Measurements from ENCODE around the gene CDK10. TPM values are rescaled to one million over a fixed set of nuclear protein-coding genes. Genes with fewer than 3 reads are reported as not detected.
A peak's percentile ranks its signal among the peaks of the same experiment; 100 is the strongest.

CDK10 gene
- total RNA-seq, 2 experiments from 2014 or later = 76.0 to 77.1 TPM

- ChIA-PET POLR2A (interaction anchor here (1.1 to 1.3 kb wide), 2 partner anchors 16 to 25 kb away, joined by 3 to 6 read pairs; no protein-coding TSS in a partner anchor), CTCF (interaction anchor here (0.9 to 5.6 kb wide), 6 partner anchors 9 to 165 kb away, joined by 3 to 116 read pairs (median 12); partner anchors contain the start of gene TCF25)
- Mint-ChIP-seq H3K36me3 (ENCODE audit: low read depth) (no peaks in the 10 kb centered on the region), H3K4me3 (no peak overlapping the region), H3K9me3 (ENCODE audit: insufficient read depth) (no peaks in the 10 kb centered on the region), H3K4me1 (ENCODE audit: low read depth) (peaks cover 13% of the 10 kb centered on the region), H3K27ac (no peak overlapping the region), H3K27me3 (ENCODE audit: low read depth) (no peaks in the 10 kb centered on the region)
- DNase-seq = no peak
- no peak for ATAC-seq
Measured at GRCh38 chr16:89707695-89708094, 21.2 kb downstream of the CDK10 start.

DNA sequence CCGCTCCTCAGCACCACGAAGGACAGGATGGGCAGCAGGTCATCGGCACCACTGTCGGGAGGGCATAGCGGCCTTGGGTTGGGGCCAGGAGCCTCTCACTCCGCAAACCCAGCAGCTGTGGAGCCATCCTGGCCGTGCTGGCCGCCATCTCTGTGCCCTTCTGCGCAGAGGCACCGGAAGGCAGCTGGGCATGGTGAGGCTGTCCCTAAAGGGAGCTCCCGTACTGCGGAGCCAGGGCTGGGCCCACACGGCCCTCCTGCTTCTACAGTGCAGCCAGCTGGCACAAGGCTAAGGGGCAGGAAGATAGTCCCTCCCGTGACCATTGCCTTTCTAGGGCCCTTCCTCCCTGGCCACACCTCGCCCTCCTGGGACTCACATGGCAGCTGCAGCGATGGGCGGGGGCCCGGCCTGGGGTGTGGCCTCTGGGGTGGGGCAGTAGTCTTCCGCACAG lies 22.0 kb downstream of the CDK10 start:
- no peaks in the 10 kb centered on the region for H3K9me3 Mint-ChIP-seq (ENCODE audit: insufficient read depth)
- ChIA-PET CTCF (interaction anchor here (1.0 to 5.6 kb wide), 6 partner anchors 9 to 202 kb away, joined by 3 to 116 read pairs (median 9); partner anchors contain the start of gene TCF25), POLR2A (interaction anchor here (1.3 kb wide), 1 partner anchor 15 kb away, joined by 6 read pairs; no protein-coding TSS in a partner anchor)
- no peaks in the 10 kb centered on the region for H3K27me3 Mint-ChIP-seq (ENCODE audit: low read depth)
- DNase-seq (no peak), ATAC-seq (no peak)
- H3K27ac Mint-ChIP-seq = no peak overlapping the region
- H3K36me3 Mint-ChIP-seq (ENCODE audit: low read depth) = no peaks in the 10 kb centered on the region
- peaks cover 15% of the 10 kb centered on the region for H3K4me1 Mint-ChIP-seq (ENCODE audit: low read depth)
- H3K4me3 Mint-ChIP-seq = no peak overlapping the region

DNA sequence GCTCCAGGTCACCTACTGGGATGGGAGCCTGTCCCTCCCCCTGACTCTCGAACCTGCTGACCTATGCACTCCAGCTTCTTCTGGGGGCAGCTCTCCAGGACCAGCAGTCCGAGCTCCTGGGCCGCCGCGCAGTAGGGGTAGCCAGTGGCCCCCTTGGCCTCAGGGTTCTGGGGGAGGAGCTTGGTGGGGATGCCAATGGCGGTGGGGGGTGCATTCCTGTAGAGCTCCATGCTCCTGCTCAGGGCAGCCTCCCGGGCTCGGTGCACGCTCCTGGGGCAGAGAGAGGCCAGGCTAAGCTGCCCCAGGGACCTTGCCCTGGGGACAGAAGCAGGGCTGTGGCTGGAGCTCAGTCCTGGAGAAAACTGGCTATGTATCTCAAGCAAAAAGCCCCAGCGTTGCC lies 22.7 kb downstream of the CDK10 start:
- Mint-ChIP-seq H3K9me3 (ENCODE audit: insufficient read depth) (no peaks in the 10 kb centered on the region), H3K27me3 (ENCODE audit: low read depth) (no peaks in the 10 kb centered on the region), H3K4me3 (no peak overlapping the region), H3K27ac (no peak overlapping the region), H3K4me1 (ENCODE audit: low read depth) (peaks cover 15% of the 10 kb centered on the region), H3K36me3 (ENCODE audit: low read depth) (peaks cover 2% of the 10 kb centered on the region)
- ChIA-PET CTCF (interaction anchor here (1.0 to 5.6 kb wide), 5 partner anchors 9 to 201 kb away, joined by 3 to 116 read pairs (median 14); no protein-coding TSS in a partner anchor), POLR2A (no interaction called here)
- no peak for ATAC-seq
- no peak for DNase-seq

- Mint-ChIP-seq H3K27me3 (ENCODE audit: low read depth) (no peaks in the 10 kb centered on the region), H3K4me3 (no peak overlapping the region), H3K36me3 (ENCODE audit: low read depth) (peaks cover 8% of the 10 kb centered on the region), H3K27ac (no peak overlapping the region), H3K4me1 (ENCODE audit: low read depth) (peaks cover 18% of the 10 kb centered on the region), H3K9me3 (ENCODE audit: insufficient read depth) (no peaks in the 10 kb centered on the region)
- ATAC-seq (no peak), DNase-seq (no peak)
- CTCF ChIA-PET = interaction anchor here (0.8 to 5.6 kb wide), 6 partner anchors 10 to 152 kb away, joined by 3 to 116 read pairs (median 8); no protein-coding TSS in a partner anchor
- POLR2A ChIA-PET = no interaction called here
Measured at GRCh38 chr16:89709716-89710432, 23.4 kb downstream of the CDK10 start.

- DNase-seq (no peak), ATAC-seq (peak; percentile 2)
- Mint-ChIP-seq H3K9me3 (ENCODE audit: insufficient read depth) (no peaks in the 10 kb centered on the region), H3K36me3 (ENCODE audit: low read depth) (peaks cover 9% of the 10 kb centered on the region), H3K4me3 (no peak overlapping the region), H3K27ac (no peak overlapping the region), H3K4me1 (ENCODE audit: low read depth) (peaks cover 16% of the 10 kb centered on the region), H3K27me3 (ENCODE audit: low read depth) (no peaks in the 10 kb centered on the region)
- ChIA-PET CTCF (interaction anchor here (0.8 to 3.2 kb wide), 4 partner anchors 11 to 199 kb away, joined by 3 to 14 read pairs (median 3); no protein-coding TSS in a partner anchor), POLR2A (interaction anchor here (1.4 kb wide), 1 partner anchor 12 kb away, joined by 5 read pairs; no protein-coding TSS in a partner anchor)
Measured at GRCh38 chr16:89710709-89711564, 24.4 kb downstream of the CDK10 start.

- ATAC-seq (peak; percentile 90), DNase-seq (peak; percentile 80)
- Mint-ChIP-seq H3K27me3 (ENCODE audit: low read depth) (no peaks in the 10 kb centered on the region), H3K4me1 (ENCODE audit: low read depth) (peaks cover 10% of the 10 kb centered on the region), H3K9me3 (ENCODE audit: insufficient read depth) (no peaks in the 10 kb centered on the region), H3K27ac (peak overlapping the region; percentile 64), H3K36me3 (ENCODE audit: low read depth) (peaks cover 13% of the 10 kb centered on the region), H3K4me3 (peak overlapping the region; percentile 78)
- ChIA-PET POLR2A (interaction anchor here (0.7 to 1.4 kb wide), 2 partner anchors 12 to 45 kb away, joined by 3 to 5 read pairs; no protein-coding TSS in a partner anchor), CTCF (interaction anchor here (0.9 to 2.1 kb wide), 3 partner anchors 10 to 199 kb away, joined by 3 to 12 read pairs (median 3); partner anchors contain the start of gene SPATA2L)
Measured at GRCh38 chr16:89711601-89712273, 25.2 kb downstream of the CDK10 start.

DNA sequence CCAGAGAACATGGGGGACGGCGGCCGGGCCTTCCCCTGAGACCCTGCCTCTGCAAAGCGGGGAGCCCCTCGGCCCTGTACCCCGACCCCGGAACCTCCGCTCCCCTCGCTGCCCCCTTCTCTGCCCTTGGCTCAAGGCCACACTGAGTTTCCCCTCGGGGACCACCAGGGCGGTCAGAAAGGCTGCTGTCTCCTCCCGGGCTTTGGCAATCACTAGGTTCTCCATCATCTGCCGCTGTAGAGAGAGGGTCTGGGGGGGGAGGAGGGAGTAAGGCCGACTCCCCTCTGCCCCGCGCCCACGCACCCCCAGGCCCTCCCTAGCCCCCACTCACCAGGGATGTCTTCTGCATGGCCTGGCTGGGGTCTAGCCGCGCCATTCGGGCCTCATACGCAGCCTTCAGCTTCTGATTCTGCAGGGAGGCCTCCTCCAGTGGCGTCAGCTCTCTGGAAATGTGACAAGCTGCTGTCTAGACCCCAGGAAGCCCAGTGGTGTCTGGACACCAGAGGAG lies 25.8 kb downstream of the CDK10 start:
- no peaks in the 10 kb centered on the region for H3K9me3 Mint-ChIP-seq (ENCODE audit: insufficient read depth)
- H3K36me3 Mint-ChIP-seq (ENCODE audit: low read depth) = peaks cover 16% of the 10 kb centered on the region
- H3K27me3 Mint-ChIP-seq (ENCODE audit: low read depth) = no peaks in the 10 kb centered on the region
- ATAC-seq (no peak), DNase-seq (no peak)
- POLR2A ChIA-PET = interaction anchor here (0.7 kb wide), 1 partner anchor 44 kb away, joined by 3 read pairs; no protein-coding TSS in a partner anchor
- H3K4me1 Mint-ChIP-seq (ENCODE audit: low read depth) = peaks cover 10% of the 10 kb centered on the region
- H3K27ac Mint-ChIP-seq = peak overlapping the region; percentile 64
- peak overlapping the region; percentile 78 for H3K4me3 Mint-ChIP-seq
- CTCF ChIA-PET = interaction anchor here (0.9 to 2.1 kb wide), 3 partner anchors 11 to 198 kb away, joined by 3 to 12 read pairs (median 3); partner anchors contain the start of gene SPATA2L

- CTCF ChIA-PET = interaction anchor here (1.5 to 2.3 kb wide), 2 partner anchors 11 to 16 kb away, joined by 3 to 9 read pairs; no protein-coding TSS in a partner anchor
- no peak overlapping the region for H3K27ac Mint-ChIP-seq
Measured at GRCh38 chr16:89716493-89716892, 30.0 kb downstream of the CDK10 start.

GRCh38 chr16:89716916-89717687 lies 30.6 kb downstream of the CDK10 start:
- ChIA-PET CTCF (interaction anchor here (1.0 kb wide), 1 partner anchor 11 kb away, joined by 3 read pairs; no protein-coding TSS in a partner anchor), POLR2A (interaction anchor here (0.7 kb wide), 1 partner anchor 30 kb away, joined by 3 read pairs; no protein-coding TSS in a partner anchor)
- ATAC-seq (no peak), DNase-seq (no peak)
- Mint-ChIP-seq H3K27me3 (ENCODE audit: low read depth) (no peaks in the 10 kb centered on the region), H3K4me3 (no peak overlapping the region), H3K4me1 (ENCODE audit: low read depth) (peaks cover 33% of the 10 kb centered on the region), H3K9me3 (ENCODE audit: insufficient read depth) (no peaks in the 10 kb centered on the region), H3K27ac (no peak overlapping the region), H3K36me3 (ENCODE audit: low read depth) (peaks cover 25% of the 10 kb centered on the region)

More at GRCh38 chr16:89716493-89716892, 30.0 kb downstream of the CDK10 start:
- ATAC-seq (no peak), DNase-seq (no peak)
- Mint-ChIP-seq H3K4me3 (no peak overlapping the region), H3K4me1 (ENCODE audit: low read depth) (peaks cover 33% of the 10 kb centered on the region), H3K27me3 (ENCODE audit: low read depth) (no peaks in the 10 kb centered on the region), H3K9me3 (ENCODE audit: insufficient read depth) (no peaks in the 10 kb centered on the region), H3K36me3 (ENCODE audit: low read depth) (peaks cover 25% of the 10 kb centered on the region)
- POLR2A ChIA-PET = interaction anchor here (0.7 kb wide), 1 partner anchor 31 kb away, joined by 3 read pairs; no protein-coding TSS in a partner anchor

All from activated CD8-positive, alpha-beta T cell treated with anti-CD3 and anti-CD28 coated beads, Interleukin-2, amount 10 ng/mL, durations not matched to agents 7 days and 5 days (primary cell).